ENCODE data around the gene CD300LD. TPM values are rescaled to one million over a fixed set of nuclear protein-coding genes. Genes with fewer than 3 reads are reported as not detected.

Gene CD300LD
- polyA plus RNA-seq, 1 donor from 2014 or later = not detected

DNA sequence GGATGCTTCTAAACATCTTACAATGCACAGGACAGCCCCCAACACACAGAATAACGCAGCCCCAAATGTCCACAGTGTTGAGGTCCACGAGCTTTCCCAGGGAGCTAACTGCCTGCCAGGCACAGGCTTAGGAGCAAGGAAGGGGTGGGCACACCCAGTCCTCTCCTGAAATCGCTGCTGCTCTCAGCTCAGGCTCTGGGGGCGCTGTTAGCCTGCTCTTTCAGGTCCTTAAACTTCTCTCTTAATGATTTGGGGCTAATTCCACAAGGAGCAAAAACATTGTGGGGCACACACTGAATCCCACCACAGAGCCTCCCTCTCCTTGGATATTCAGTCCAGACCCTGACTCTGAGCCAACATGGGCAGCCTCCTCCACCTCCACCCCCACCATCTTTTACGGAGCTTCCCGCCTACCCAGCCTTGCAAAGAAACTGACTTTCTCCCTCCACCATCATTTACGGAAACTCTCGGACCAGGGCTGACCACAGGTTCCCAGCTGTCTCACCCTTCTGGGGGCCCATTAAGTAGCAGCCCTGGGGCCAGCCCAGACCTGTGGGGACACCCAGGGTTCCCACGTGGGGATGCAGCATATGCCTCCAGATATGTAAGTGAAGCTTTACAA, 25.8 kb downstream of the CD300LD start:
- H2AFZ ChIP-seq (ENCODE audit: low read depth, low read length) = no peak overlapping the region
- no peaks in the 10 kb centered on the region for H4K20me1 ChIP-seq (ENCODE audit: insufficient read depth)
- no peak overlapping the region for H3K27ac ChIP-seq (ENCODE audit: low read length)
- no peaks in the 10 kb centered on the region for H3K36me3 ChIP-seq (ENCODE audit: insufficient read depth, low read length)
- TF ChIP-seq RAD21 (conservative IDR thresholded peaks at IDR 0.05) (peak; percentile 29), SMC3 (conservative IDR thresholded peaks at IDR 0.05; ENCODE audit: poor library complexity) (no peak), EP300 (conservative IDR thresholded peaks at IDR 0.05; ENCODE audit: poor library complexity, severe bottlenecking) (no peak), POLR2AphosphoS5 (IDR thresholded peaks at IDR 0.05) (no peak), TAF1 (IDR thresholded peaks at IDR 0.05; ENCODE audit: low read depth) (no peak), MXI1 (conservative IDR thresholded peaks at IDR 0.05; ENCODE audit: poor library complexity, severe bottlenecking) (no peak), EZH2 (IDR thresholded peaks at IDR 0.05; ENCODE audit: borderline replicate concordance, insufficient read depth, low read length, poor library complexity, severe bottlenecking) (no peak)
- TF ChIP-seq, protein P1, sequence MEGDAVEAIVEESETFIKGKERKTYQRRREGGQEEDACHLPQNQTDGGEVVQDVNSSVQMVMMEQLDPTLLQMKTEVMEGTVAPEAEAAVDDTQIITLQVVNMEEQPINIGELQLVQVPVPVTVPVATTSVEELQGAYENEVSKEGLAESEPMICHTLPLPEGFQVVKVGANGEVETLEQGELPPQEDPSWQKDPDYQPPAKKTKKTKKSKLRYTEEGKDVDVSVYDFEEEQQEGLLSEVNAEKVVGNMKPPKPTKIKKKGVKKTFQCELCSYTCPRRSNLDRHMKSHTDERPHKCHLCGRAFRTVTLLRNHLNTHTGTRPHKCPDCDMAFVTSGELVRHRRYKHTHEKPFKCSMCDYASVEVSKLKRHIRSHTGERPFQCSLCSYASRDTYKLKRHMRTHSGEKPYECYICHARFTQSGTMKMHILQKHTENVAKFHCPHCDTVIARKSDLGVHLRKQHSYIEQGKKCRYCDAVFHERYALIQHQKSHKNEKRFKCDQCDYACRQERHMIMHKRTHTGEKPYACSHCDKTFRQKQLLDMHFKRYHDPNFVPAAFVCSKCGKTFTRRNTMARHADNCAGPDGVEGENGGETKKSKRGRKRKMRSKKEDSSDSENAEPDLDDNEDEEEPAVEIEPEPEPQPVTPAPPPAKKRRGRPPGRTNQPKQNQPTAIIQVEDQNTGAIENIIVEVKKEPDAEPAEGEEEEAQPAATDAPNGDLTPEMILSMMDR (IDR thresholded peaks at IDR 0.05; ENCODE audit: poor library complexity, severe bottlenecking) = peak; percentile 50
- TF ChIP-seq, protein P2, sequence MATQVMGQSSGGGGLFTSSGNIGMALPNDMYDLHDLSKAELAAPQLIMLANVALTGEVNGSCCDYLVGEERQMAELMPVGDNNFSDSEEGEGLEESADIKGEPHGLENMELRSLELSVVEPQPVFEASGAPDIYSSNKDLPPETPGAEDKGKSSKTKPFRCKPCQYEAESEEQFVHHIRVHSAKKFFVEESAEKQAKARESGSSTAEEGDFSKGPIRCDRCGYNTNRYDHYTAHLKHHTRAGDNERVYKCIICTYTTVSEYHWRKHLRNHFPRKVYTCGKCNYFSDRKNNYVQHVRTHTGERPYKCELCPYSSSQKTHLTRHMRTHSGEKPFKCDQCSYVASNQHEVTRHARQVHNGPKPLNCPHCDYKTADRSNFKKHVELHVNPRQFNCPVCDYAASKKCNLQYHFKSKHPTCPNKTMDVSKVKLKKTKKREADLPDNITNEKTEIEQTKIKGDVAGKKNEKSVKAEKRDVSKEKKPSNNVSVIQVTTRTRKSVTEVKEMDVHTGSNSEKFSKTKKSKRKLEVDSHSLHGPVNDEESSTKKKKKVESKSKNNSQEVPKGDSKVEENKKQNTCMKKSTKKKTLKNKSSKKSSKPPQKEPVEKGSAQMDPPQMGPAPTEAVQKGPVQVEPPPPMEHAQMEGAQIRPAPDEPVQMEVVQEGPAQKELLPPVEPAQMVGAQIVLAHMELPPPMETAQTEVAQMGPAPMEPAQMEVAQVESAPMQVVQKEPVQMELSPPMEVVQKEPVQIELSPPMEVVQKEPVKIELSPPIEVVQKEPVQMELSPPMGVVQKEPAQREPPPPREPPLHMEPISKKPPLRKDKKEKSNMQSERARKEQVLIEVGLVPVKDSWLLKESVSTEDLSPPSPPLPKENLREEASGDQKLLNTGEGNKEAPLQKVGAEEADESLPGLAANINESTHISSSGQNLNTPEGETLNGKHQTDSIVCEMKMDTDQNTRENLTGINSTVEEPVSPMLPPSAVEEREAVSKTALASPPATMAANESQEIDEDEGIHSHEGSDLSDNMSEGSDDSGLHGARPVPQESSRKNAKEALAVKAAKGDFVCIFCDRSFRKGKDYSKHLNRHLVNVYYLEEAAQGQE (IDR thresholded peaks at IDR 0.05; ENCODE audit: borderline replicate concordance) = no peak
- no peak overlapping the region for H3K4me3 ChIP-seq (ENCODE audit: low read length)
- H3K9ac ChIP-seq (ENCODE audit: low read length) = no peak overlapping the region
- H3K9me2 ChIP-seq (ENCODE audit: insufficient read depth, low read length) = no peaks in the 10 kb centered on the region
- no peaks in the 10 kb centered on the region for H3K9me3 ChIP-seq (ENCODE audit: low read length)
- H3K27me3 ChIP-seq (ENCODE audit: insufficient read depth, low read depth, low read length) = no peaks in the 10 kb centered on the region
- H3K79me2 ChIP-seq (replicated peaks; ENCODE audit: insufficient read depth, low read length) = no peaks in the 10 kb centered on the region
- no peaks in the 10 kb centered on the region for H3F3A ChIP-seq (ENCODE audit: insufficient read depth, low read length, poor library complexity, severe bottlenecking)
- H3K4me2 ChIP-seq (ENCODE audit: low read length) = no peak overlapping the region

GRCh38 chr17:74565126-74565525, 27.0 kb downstream of the CD300LD start:
- no peak for TF ChIP-seq EZH2 (IDR thresholded peaks at IDR 0.05; ENCODE audit: borderline replicate concordance, insufficient read depth, low read length, poor library complexity, severe bottlenecking)
- TF ChIP-seq POLR2AphosphoS5 (IDR thresholded peaks at IDR 0.05) = no peak
- no peak for TF ChIP-seq MXI1 (conservative IDR thresholded peaks at IDR 0.05; ENCODE audit: poor library complexity, severe bottlenecking)
- TF ChIP-seq, protein P2 (IDR thresholded peaks at IDR 0.05; ENCODE audit: borderline replicate concordance) = no peak
- TF ChIP-seq EP300 (conservative IDR thresholded peaks at IDR 0.05; ENCODE audit: poor library complexity, severe bottlenecking) = no peak
- TF ChIP-seq, protein P1 (IDR thresholded peaks at IDR 0.05; ENCODE audit: poor library complexity, severe bottlenecking) = no peak
- TF ChIP-seq TAF1 (IDR thresholded peaks at IDR 0.05; ENCODE audit: low read depth) = no peak
- TF ChIP-seq RAD21 (conservative IDR thresholded peaks at IDR 0.05) = no peak
- no peak for TF ChIP-seq SMC3 (conservative IDR thresholded peaks at IDR 0.05; ENCODE audit: poor library complexity)
- H4K20me1 ChIP-seq (ENCODE audit: insufficient read depth) = no peaks in the 10 kb centered on the region
- H3K4me2 ChIP-seq (ENCODE audit: low read length) = no peak overlapping the region
- no peak overlapping the region for H2AFZ ChIP-seq (ENCODE audit: low read depth, low read length)
- no peak overlapping the region for H3K9ac ChIP-seq (ENCODE audit: low read length)
- H3K4me3 ChIP-seq (ENCODE audit: low read length) = no peak overlapping the region
- H3K27ac ChIP-seq (ENCODE audit: low read length) = no peak overlapping the region
- H3K36me3 ChIP-seq (ENCODE audit: insufficient read depth, low read length) = no peaks in the 10 kb centered on the region
- H3K79me2 ChIP-seq (replicated peaks; ENCODE audit: insufficient read depth, low read length) = no peaks in the 10 kb centered on the region
- H3K9me2 ChIP-seq (ENCODE audit: insufficient read depth, low read length) = no peaks in the 10 kb centered on the region
- H3K9me3 ChIP-seq (ENCODE audit: low read length) = no peaks in the 10 kb centered on the region
- no peaks in the 10 kb centered on the region for H3F3A ChIP-seq (ENCODE audit: insufficient read depth, low read length, poor library complexity, severe bottlenecking)
- H3K27me3 ChIP-seq (ENCODE audit: insufficient read depth, low read depth, low read length) = no peaks in the 10 kb centered on the region
